ENCODE measurements around the gene RAB7A.

Gene RAB7A

GRCh38 chr3:128859630-128860029 lies 133.6 kb downstream of the RAB7A start:
- no peak for DNase-seq

GRCh38 chr3:128861491-128861890 lies 135.5 kb downstream of the RAB7A start:
- no peak for DNase-seq

GRCh38 chr3:128863560-128863959 lies 137.6 kb downstream of the RAB7A start:
- no peak for DNase-seq

Data from activated effector memory CD4-positive, alpha-beta T cell treated with anti-CD3 and anti-CD28 coated beads, Interleukin-2, amount 50 U/mL, for 16 hours (primary cell).